BE2C (cell line): Measurements from ENCODE around the gene RPRM.
A peak's percentile ranks its signal among the peaks of the same experiment; 100 is the strongest.

Experiments used
- DNase-seq: peaks from one replicate; pipeline ENCODE4 v3.0.0-alpha.2; 2020
- H3K27me3 ChIP-seq: fragments of 250-450 bp; sonication (Bioruptor Pico); 2 replicates; pipeline ENCODE4 v1.5.1; 2020; ENCODE audit warnings: mild to moderate bottlenecking
- H3K36me3 ChIP-seq: fragments of 250-450 bp; sonication (Bioruptor Pico); 2 replicates; pipeline ENCODE4 v1.5.1; 2020; ENCODE audit warnings: mild to moderate bottlenecking
- H3K4me1 ChIP-seq: fragments of 250-450 bp; sonication (Bioruptor Pico); 2 replicates; pipeline ENCODE4 v1.5.1; 2020
- H3K4me3 ChIP-seq: 2 replicates; pipeline ENCODE4 v1.5.1; 2011; ENCODE audit warnings: low read depth, low read length
- H3K9me3 ChIP-seq: fragments of 250-450 bp; sonication (Bioruptor Pico); 2 replicates; pipeline ENCODE4 v1.5.1; 2020
- TF ChIP-seq, protein P1 (sequence below): IDR thresholded peaks from 2 replicates; pipeline ENCODE4 v1.5.1; 2012; ENCODE audit warnings: mild to moderate bottlenecking, low read depth, low read length

The RPRM gene

DNA sequence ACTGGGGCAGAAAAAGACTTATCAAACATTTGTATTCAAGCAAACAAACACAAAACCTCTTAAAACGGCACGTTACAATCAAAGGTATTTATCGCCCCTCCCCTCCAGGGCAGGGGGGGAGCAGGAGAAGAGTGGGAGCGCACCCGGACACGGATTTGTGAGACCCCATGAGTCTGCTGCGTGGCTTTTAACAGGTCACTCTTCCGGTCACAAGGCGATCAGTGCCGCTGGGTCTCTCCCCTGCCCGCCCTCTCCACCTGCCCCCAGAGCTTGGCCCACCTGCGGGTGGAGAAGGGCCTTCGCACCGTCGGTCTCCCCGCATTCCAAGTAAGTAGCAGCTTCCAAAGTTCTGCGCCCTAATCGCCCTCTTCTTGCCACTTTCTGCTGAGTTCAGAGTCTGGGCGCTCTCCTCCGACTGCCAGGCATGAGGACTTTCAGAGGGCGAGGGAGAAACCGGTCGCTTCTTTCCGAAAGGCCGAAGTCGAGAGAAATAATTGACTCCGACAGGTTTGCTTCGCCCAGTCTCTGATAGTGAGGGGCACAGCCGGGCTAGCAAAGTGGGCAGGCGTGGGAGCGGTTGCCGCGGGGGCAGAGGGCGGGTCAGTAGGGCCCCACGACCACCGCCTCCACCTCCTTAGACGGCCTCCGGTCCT, 800 bp downstream of the RPRM start:
- no peaks in the 10 kb centered on the region for H3K9me3 ChIP-seq
- TF ChIP-seq, protein P1, sequence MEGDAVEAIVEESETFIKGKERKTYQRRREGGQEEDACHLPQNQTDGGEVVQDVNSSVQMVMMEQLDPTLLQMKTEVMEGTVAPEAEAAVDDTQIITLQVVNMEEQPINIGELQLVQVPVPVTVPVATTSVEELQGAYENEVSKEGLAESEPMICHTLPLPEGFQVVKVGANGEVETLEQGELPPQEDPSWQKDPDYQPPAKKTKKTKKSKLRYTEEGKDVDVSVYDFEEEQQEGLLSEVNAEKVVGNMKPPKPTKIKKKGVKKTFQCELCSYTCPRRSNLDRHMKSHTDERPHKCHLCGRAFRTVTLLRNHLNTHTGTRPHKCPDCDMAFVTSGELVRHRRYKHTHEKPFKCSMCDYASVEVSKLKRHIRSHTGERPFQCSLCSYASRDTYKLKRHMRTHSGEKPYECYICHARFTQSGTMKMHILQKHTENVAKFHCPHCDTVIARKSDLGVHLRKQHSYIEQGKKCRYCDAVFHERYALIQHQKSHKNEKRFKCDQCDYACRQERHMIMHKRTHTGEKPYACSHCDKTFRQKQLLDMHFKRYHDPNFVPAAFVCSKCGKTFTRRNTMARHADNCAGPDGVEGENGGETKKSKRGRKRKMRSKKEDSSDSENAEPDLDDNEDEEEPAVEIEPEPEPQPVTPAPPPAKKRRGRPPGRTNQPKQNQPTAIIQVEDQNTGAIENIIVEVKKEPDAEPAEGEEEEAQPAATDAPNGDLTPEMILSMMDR, result no peak
- peaks cover 34% of the 10 kb centered on the region for H3K27me3 ChIP-seq
- no peaks in the 10 kb centered on the region for H3K4me1 ChIP-seq
- no peak overlapping the region for H3K4me3 ChIP-seq
- DNase-seq, result no peak
- no peaks in the 10 kb centered on the region for H3K36me3 ChIP-seq

DNA sequence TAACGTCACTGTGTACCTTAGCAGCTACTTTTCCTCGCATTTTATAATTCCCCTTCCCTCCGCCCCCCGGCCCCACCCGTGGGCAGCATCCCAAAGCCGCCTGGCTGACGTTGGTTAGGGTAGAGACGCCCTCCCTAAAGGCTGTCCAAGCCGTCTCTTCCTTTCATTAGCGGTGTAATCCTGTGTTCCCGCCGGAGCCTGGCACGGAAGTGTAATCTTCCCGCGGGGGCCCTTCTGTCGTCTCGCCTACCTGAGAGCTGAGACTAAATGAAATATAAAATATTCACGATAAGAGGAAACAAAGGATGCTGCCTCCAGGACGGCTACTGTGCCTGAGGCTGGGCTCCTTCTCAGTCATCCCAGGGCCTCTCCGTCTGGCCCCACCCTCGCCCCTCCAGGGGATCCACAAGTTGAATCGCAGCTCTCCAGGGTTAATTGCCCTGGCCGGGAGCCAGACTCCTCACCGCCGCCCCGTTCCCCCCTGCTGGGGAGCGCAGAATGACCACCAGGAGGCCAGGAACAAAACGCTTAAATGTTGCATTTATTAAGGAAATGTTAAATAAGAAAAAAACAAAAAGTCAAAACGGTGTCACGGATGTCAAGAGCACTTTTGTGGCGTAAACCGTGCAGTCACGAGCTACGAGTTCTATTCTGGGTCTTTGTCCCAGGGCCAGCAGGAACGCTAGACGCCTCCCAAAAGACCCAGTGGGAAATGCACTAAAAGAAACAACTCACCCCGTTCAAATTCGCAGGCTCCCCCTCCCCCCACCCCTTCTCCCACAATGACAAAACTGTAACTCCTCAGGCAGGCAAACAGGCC, 1.5 kb downstream of the RPRM start:
- no peaks in the 10 kb centered on the region for H3K4me1 ChIP-seq
- DNase-seq, result peak; percentile 12
- peaks cover 34% of the 10 kb centered on the region for H3K27me3 ChIP-seq
- H3K36me3 ChIP-seq, result no peaks in the 10 kb centered on the region
- H3K9me3 ChIP-seq, result no peaks in the 10 kb centered on the region
- no peak overlapping the region for H3K4me3 ChIP-seq
- TF ChIP-seq, protein P1, result 0 out of 2 replicates have a peak, but pooled peaks have one; percentile 11

DNA sequence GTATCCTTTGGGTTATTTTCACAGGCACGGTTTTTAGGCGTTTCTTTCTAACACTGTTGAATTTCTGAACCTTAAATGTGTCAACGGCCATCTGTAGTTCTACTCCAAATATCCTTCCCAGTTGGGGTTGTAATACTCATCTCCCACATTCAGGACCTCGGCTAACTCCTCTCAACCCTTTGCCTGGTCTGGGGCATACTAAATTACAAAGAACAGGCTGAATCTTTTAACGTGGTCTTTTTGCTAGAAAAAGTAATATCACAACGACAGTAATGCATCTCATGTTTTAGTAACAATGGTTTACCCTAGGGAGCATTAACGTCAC, 2.1 kb downstream of the RPRM start:
- no peaks in the 10 kb centered on the region for H3K9me3 ChIP-seq
- H3K27me3 ChIP-seq, result peaks cover 34% of the 10 kb centered on the region
- no peaks in the 10 kb centered on the region for H3K4me1 ChIP-seq
- TF ChIP-seq, protein P1, result no peak
- H3K36me3 ChIP-seq, result no peaks in the 10 kb centered on the region
- no peak for DNase-seq
- H3K4me3 ChIP-seq, result no peak overlapping the region

DNA sequence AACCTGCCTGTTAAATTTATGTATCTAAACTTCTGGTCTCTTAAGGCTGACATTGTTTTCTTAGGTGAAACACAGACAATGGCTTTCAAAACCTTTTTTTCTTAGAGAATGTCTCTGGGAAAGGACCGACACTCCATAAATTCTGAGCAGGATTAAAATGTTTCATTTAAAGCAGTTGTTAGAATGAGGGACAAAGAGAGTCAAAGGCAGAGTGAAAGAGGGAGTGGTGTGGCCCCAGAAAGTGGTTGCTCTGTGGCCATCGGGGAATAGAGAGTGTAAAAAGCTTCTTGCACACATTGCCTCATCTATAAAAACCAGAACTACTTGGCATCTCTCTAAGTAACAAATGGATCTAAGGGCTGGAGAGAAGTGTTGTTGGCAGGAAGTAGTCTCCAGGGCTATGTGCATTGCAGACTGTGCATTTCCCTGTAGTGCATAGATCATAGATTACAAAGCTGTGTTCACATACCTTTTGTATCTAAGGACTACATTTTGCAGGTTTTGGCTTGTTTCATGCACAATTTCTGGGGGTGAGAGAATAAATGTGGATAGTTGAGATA, 3.6 kb downstream of the RPRM start:
- Histone ChIP-seq H3K36me3 (no peaks in the 10 kb centered on the region), H3K4me1 (no peaks in the 10 kb centered on the region), H3K9me3 (no peaks in the 10 kb centered on the region), H3K27me3 (peaks cover 34% of the 10 kb centered on the region), H3K4me3 (no peak overlapping the region)
- DNase-seq, result no peak
- TF ChIP-seq, protein P1, result no peak

DNA sequence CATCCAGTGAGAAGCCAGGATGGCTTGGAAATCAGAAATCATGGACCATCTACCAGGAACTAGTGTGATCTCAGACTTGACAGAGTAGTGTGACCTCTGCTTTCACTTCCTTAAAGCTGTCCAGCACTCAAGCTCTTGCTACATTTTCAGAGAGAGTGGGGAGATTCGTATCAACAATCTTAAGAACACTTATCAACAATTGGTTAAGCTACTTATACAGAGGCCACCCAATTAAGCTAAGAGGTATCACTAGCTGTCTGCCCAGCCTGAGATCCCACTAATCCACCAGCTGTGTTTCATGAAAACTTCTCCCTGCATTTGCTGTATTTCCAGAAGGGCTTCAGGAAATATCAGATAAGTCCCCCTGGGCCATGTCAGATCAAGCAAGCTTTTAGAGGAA, 4.2 kb downstream of the RPRM start:
- Histone ChIP-seq H3K4me3 (no peak overlapping the region), H3K4me1 (no peaks in the 10 kb centered on the region), H3K27me3 (peaks cover 34% of the 10 kb centered on the region), H3K36me3 (no peaks in the 10 kb centered on the region), H3K9me3 (no peaks in the 10 kb centered on the region)
- TF ChIP-seq, protein P1, result no peak
- DNase-seq, result no peak

DNA sequence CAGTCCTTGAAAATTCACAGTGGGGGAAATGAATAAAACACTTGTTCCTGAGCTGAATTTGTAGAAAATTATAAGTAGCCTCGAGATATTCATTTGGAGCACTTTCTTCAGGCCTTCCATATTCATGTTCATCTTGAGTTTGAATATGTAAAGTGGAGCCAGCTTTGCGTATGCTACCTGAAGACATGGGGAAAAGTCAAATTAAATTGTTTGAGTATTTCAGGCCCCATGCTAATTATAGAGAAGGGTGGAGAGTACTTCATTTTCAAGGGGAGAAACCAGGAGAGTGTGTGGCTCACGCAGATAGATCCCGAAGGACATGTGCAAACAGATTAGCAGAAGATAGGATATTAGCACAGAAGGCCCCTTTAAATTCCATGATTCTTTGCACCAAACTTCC, 7.7 kb downstream of the RPRM start:
- no peaks in the 10 kb centered on the region for H3K4me1 ChIP-seq
- no peaks in the 10 kb centered on the region for H3K36me3 ChIP-seq
- H3K4me3 ChIP-seq, result no peak overlapping the region
- no peaks in the 10 kb centered on the region for H3K9me3 ChIP-seq
- peaks cover 8% of the 10 kb centered on the region; the same call in 1 of the 2 replicates for H3K27me3 ChIP-seq
- no peak for DNase-seq
- TF ChIP-seq, protein P1, result no peak
